Muscle of leg (tissue), 11 donors: Measurements from ENCODE around the gene BNIPL. TPM values are rescaled to one million over a fixed set of nuclear protein-coding genes. Genes with fewer than 3 reads are reported as not detected.

Experiments used
- DNase-seq: peaks from one replicate; pipeline ENCODE4 v3.0.0; 2013
- H3K27ac ChIP-seq: one replicate; pipeline ENCODE4 v1.5.1; 2013; ENCODE audit warnings: mild to moderate bottlenecking, low read length, control low read depth
- H3K27me3 ChIP-seq: one replicate; pipeline ENCODE4 v1.6.1; 2013; ENCODE audit warnings: low read length; ENCODE audit not compliant: control insufficient read depth, insufficient read depth
- H3K36me3 ChIP-seq: one replicate; pipeline ENCODE4 v1.6.1; 2013; ENCODE audit warnings: low read length; ENCODE audit not compliant: control insufficient read depth, insufficient read depth
- H3K4me1 ChIP-seq: one replicate; pipeline ENCODE4 v1.6.1; 2013; ENCODE audit warnings: low read length; ENCODE audit not compliant: control insufficient read depth, insufficient read depth
- H3K4me3 ChIP-seq: one replicate; pipeline ENCODE4 v1.5.1; 2013; ENCODE audit warnings: low read length, control low read depth
- H3K9me3 ChIP-seq: replicated peaks from 2 replicates; pipeline ENCODE4 v1.6.1; 2013; ENCODE audit warnings: low read depth, low read length; ENCODE audit not compliant: control insufficient read depth
- WGBS: methylation state at CpG from one replicate; pipeline ENCODE4 v1.1.5; 2013; ENCODE audit warnings: missing lambda C conversion rate; ENCODE audit not compliant: insufficient coverage; 5-methylcytosine and 5-hydroxymethylcytosine counted together
- polyA plus RNA-seq, 8 donors: library from polyadenylated mRNA; unstranded; fragments of 120-200 nt; gene quantifications; one replicate each; pipeline versions ENCODE4 v1.2.1 to v1.2.3, GENCODE V29; 2013; ENCODE audit warnings: inconsistent platforms in 1 of 8, low replicate concordance in 1 of 8; ENCODE audit not compliant: insufficient read length in 8 of 8, insufficient read depth in 1 of 8
- total RNA-seq: library from RNA; stranded (reverse); fragments of 120-200 nt; gene quantifications from one replicate; pipeline ENCODE4 v1.2.4, GENCODE V29; 2013

BNIPL gene
- total and polyA plus RNA-seq, 9 donors: 0.22 to 5.1 (median 0.61) TPM

DNA sequence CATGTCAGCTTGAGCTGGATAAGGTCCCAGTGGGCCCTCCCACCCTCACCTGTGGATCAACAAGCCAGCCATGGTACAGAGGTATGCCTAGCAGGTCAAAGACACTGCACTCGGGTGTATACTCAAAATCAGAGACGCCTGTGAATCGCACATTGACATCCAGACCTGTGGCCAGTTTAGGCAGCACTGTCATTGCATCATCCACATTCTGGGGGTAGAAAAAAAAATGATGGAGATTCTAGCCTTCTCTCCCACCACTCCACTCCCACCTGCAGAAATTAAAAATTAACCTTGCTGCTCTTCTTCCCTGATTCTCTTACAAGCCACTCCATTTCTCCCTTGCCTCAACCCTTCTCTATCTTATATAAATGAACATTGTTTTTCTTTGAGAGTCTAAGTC is 36.0 kb upstream of the BNIPL start:
- WGBS: 80% methylated on average over 1 of the region's 3 CpGs
- Histone ChIP-seq H3K36me3 (peaks cover 52% of the 10 kb centered on the region), H3K27me3 (no peaks in the 10 kb centered on the region), H3K4me1 (peaks cover 23% of the 10 kb centered on the region), H3K27ac (no peak overlapping the region), H3K9me3 (no peaks in the 10 kb centered on the region), H3K4me3 (no peak overlapping the region)
- no peak for DNase-seq

DNA sequence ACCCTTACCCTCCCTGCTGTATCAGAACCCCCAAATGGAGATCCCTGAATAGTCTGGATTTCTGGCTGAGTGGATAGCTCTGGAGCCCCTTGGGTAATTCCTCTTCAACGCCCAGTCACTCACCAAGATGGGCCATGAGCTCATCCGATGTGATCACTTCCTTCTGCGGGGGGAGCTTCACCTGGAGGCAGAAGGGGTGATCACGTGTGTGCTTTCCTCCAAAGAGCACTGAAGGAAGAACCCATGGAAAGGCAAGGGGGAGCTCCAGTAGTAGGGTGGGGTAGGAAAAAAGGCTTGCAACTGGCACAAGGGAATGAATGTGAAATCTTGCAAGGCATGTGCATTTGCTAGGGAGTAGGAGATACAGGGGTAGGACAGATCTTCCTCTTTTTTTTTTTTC is 34.8 kb upstream of the BNIPL start:
- Histone ChIP-seq H3K36me3 (peaks cover 52% of the 10 kb centered on the region), H3K4me1 (peaks cover 24% of the 10 kb centered on the region), H3K9me3 (no peaks in the 10 kb centered on the region), H3K27me3 (no peaks in the 10 kb centered on the region), H3K4me3 (no peak overlapping the region), H3K27ac (no peak overlapping the region)
- 73% methylated on average over 3 of the region's 4 CpGs for WGBS
- DNase-seq: no peak

DNA sequence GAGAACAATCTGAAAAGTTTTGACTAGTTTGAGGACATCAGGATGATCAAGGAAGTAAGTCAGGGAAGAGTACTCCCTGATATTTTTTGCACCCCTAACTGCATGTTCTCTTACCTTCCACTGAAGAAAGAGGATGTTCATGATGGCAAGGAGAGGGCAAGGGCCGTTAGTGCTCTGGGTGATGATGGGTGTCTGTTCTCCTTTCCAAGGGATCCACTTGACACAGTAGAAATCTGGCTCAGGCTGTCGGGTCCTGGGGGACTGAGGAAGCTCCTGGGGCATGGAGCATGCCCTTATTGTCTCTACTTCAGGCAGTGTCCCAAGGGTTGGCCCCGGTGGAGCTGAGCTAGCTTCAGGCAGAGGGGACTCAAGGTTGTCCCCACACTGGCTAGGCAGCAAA is 34.3 kb upstream of the BNIPL start:
- Histone ChIP-seq H3K4me3 (no peak overlapping the region), H3K27me3 (no peaks in the 10 kb centered on the region), H3K27ac (no peak overlapping the region), H3K4me1 (peaks cover 28% of the 10 kb centered on the region), H3K9me3 (no peaks in the 10 kb centered on the region), H3K36me3 (peaks cover 48% of the 10 kb centered on the region)
- WGBS: 79% methylated on average over 3 of the region's 3 CpGs
- no peak for DNase-seq

DNA sequence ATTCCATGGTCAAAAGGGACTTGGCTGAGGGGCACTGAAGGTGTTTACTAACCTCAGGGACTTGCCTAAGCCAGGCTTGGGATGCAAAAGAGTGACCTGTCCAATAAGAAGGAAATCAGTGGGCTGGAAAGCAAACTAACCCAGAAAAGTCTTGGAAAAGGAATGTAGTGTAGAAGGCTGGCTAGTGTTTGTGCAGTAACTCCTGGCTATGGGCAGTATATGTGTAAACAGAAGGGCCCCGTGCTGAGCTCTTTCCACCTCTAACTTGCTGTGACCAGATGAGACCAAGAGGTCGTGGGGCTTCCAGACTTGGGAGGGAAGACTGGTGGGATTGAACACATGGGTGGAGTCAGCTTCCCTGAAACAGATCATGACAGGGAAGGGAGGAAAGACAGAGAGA is 33.8 kb upstream of the BNIPL start:
- Histone ChIP-seq H3K4me3 (no peak overlapping the region), H3K4me1 (peaks cover 34% of the 10 kb centered on the region)
- no peak for DNase-seq

DNA sequence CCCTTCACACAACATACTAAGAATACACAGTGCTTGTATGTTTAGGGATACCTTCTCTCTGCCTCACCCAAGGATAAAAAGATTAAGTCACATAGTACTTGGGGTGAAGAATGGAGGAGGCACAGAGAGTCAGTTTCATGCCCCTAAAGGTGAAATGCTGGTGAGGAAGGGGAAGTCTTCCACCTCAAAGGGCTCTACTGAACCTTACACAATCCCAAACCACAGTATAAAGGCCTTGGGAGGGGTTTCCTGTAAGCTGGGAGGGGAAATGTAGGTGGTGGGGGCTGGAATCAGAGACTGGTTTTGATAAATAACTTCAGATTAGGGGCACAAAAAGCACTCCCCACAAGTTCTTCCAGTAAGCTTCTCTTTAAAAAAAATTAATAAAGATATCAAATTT is 33.2 kb upstream of the BNIPL start:
- Histone ChIP-seq H3K4me1 (peaks cover 39% of the 10 kb centered on the region), H3K27ac (no peak overlapping the region)

More for the DNA sequence above, 33.8 kb upstream of the BNIPL start:
- no peak overlapping the region for H3K27ac ChIP-seq
- no peaks in the 10 kb centered on the region for H3K27me3 ChIP-seq
- WGBS: 50% methylated on average over 1 of the region's 2 CpGs
- H3K36me3 ChIP-seq: peaks cover 42% of the 10 kb centered on the region
- H3K9me3 ChIP-seq: no peaks in the 10 kb centered on the region

DNA sequence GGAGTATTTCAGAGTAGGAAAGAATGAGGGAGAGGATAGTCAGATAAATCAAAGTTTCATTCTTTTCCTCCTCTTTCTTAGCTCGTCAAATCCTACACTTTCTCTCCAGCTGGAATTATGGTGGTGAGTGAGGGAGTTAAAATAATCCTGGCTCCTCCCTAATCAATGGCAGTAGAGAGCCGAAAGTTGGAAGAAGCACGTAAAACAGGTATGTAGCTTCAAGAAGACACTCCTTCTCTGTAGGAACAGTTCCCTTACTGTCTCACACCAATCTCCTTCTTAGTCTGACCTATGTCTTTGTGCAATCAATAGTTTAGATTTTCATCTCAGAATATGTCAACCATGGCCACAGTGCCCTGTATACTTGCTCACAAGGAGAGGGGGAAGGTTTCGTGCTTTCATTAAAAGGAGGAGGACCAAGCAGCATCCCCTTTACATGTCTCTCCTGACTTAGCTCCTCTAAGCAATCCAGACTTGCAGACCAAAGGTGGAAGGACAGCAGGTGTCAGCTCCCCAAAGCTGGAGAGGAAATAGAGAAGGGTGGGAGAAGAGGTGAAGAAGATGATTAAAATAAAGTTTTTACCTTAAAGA is 30.6 kb upstream of the BNIPL start:
- Histone ChIP-seq H3K27me3 (no peaks in the 10 kb centered on the region), H3K4me1 (peaks cover 49% of the 10 kb centered on the region), H3K36me3 (peaks cover 14% of the 10 kb centered on the region), H3K4me3 (peak overlapping the region; percentile 62), H3K27ac (peak overlapping the region; percentile 94), H3K9me3 (no peaks in the 10 kb centered on the region)
- no CpG with 5 or more reads among the region's 4 CpGs for WGBS
- peak; percentile 29 for DNase-seq

More for the DNA sequence above, 33.2 kb upstream of the BNIPL start:
- Histone ChIP-seq H3K36me3 (peaks cover 37% of the 10 kb centered on the region), H3K9me3 (no peaks in the 10 kb centered on the region), H3K27me3 (no peaks in the 10 kb centered on the region), H3K4me3 (no peak overlapping the region)
- DNase-seq: no peak

DNA sequence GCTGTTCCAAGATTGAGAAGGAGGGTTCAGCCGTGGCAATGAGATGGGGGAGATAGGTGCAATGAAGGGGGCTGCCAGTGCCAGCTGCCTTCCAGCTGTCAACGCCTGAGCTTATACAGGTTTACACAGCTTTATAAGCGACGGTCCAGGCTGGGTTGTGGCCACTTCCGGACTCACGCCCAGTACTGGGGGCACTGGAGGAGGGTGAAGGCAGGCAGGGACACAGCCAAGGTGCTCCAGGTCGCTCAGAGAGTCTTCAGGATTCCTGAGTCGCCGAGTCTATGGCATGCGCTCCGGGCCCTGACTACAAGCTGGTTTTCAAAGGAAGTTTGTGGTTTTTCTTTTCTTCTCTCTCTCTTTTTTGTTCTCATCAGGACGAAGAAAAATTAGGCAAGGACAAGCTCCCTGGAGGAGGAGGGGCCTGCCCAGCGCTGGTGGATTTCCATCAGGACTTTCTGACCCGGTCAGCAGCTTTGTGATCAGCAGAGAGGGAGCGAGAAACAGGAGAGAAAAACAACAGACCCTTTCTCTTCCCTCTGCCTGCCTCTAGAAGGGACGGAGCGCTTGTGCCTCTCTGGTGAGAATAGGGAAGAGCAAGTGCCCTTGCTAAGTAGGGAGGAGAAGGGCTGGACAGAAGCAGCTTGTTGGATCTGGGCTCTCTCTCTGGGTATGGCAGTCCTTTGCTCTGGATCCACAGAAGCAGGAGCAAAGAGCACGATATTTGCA is 29.9 kb upstream of the BNIPL start, which contains the start of gene MINDY1:
TSS of gene MINDY1 (minus strand) at position 576 of the 726 bp plus-strand sequence. CDS start 4,285 bp downstream, outside the sequence.
- H3K36me3 ChIP-seq: peaks cover 9% of the 10 kb centered on the region
- peak within 1 kb of the TSS; percentile 62 for H3K4me3 ChIP-seq
- peak within 1 kb of the TSS; percentile 94 for H3K27ac ChIP-seq
- peak; percentile 95 for DNase-seq
- H3K9me3 ChIP-seq: no peaks in the 10 kb centered on the region
- under 1% methylated on average over 6 of the region's 18 CpGs for WGBS
- H3K27me3 ChIP-seq: no peaks in the 10 kb centered on the region
- peaks cover 49% of the 10 kb centered on the region for H3K4me1 ChIP-seq

DNA sequence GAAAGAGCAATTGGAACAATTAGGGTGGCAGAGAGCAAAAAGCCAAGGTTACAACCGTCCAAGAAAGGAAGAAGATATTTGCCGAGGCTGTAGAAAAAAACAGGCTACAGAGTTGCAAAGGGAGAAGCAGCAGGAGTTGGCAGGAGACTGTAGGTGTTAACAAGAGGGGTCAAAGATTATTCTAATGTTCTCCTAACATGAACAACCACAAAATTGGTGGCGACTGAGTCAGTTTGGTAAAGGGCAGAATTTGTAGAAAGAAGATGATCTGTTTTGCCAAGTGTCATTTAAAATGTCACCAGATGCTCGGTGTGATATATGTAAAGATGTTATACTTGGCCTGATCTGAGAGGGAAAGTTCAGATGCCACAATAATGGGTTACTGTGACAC is 28.5 kb upstream of the BNIPL start:
- H3K4me3 ChIP-seq: peak overlapping the region; percentile 85

DNA sequence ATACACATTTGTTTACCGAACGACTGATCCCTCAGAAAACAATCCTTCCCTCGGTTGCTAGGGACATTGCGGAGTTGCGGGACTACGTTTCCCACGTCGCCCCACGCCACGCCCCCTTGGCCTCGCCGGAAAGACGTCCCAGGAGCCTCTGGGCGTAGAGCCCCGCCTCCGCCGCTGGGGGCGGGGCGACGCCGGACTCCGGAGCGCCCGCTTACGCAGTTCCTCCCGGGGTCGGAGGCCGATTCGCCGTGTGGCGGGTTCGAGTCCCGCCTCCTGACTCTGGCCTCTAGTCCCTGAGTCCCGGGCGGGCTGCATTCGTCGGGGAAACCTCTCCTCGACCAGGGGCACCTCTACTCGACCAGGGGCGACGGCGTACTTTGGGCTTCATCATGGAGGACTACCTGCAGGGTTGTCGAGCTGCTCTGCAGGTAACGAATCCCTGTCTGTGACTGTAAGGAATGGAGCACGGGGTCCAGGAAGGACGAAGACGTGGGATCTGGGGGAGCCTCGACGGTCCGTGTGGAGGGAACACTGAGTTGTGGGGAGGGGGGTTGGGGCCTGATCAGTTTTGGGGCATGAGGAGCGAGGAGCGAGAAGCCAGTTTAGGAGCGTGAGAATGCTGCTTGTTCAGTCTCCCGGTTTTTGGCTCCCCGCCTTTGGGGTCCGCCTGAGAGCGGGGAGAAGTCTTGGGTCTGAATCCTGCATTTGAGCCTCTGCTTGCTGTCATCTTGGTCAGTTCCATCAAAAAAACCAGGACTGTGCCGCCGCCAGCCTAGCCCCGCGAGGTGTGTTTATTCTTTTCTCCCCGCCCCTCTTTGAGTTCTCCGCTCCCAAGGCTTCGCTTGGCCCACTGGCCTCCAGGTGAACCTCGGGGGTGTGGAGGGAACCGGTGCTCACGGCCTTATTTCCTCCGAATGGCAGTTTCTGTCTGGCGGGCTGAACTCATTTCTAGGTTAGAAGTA is 27.9 kb upstream of the BNIPL start, which contains the start of gene PRUNE1:
TSS of gene PRUNE1 (plus strand) at position 206 of the 962 bp plus-strand sequence. CDS start at position 390, 184 bp downstream.
- Histone ChIP-seq H3K27me3 (no peaks in the 10 kb centered on the region), H3K4me1 (peaks cover 45% of the 10 kb centered on the region), H3K27ac (peak within 1 kb of the TSS; percentile 94), H3K9me3 (no peaks in the 10 kb centered on the region), H3K36me3 (peaks cover 3% of the 10 kb centered on the region), H3K4me3 (peak within 1 kb of the TSS; percentile 85)
- WGBS: under 1% methylated on average over 63 of the region's 69 CpGs
- DNase-seq: peak; percentile 98

More for the DNA sequence above, 28.5 kb upstream of the BNIPL start:
- peak overlapping the region; percentile 94 for H3K27ac ChIP-seq
- H3K27me3 ChIP-seq: no peaks in the 10 kb centered on the region
- WGBS: 0% methylated on average over 2 of the region's 4 CpGs
- DNase-seq: no peak
- no peaks in the 10 kb centered on the region for H3K9me3 ChIP-seq
- peaks cover under 1% of the 10 kb centered on the region for H3K36me3 ChIP-seq
- peaks cover 49% of the 10 kb centered on the region for H3K4me1 ChIP-seq

DNA sequence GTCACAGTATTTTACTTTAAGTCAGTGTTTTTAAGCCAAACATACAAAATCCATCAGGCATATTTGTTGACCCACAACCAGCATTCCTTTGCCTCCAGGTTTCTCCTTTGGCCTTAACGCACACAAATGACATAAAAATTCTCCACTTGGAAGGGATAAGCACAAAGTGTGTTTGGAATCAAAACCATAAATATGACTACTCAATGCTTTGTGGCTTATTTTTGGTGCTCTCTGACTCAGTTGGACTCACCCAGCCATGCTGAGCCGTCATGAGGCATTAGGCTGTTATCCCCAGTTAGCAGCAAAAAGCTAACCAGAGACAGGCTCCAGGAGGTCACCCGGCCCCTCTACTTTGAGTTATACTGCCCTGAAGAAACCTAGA is 27.2 kb upstream of the BNIPL start:
- peak; percentile 19 for DNase-seq
- peaks cover 3% of the 10 kb centered on the region for H3K36me3 ChIP-seq
- peaks cover 42% of the 10 kb centered on the region for H3K4me1 ChIP-seq
- peak overlapping the region; percentile 92 for H3K27ac ChIP-seq
- no peaks in the 10 kb centered on the region for H3K9me3 ChIP-seq
- H3K27me3 ChIP-seq: no peaks in the 10 kb centered on the region
- no CpG with 5 or more reads among the region's 3 CpGs for WGBS
- peak overlapping the region; percentile 85 for H3K4me3 ChIP-seq
